Trophoblast cell (in vitro differentiated cells and primary cell): ENCODE results near the gene MCM8.
A peak's percentile ranks its signal among the peaks of the same experiment; 100 is the strongest.

Experiments used
- DNase-seq, 2 donors: peaks; one replicate each; pipeline ENCODE4 v3.0.0-alpha.2; 2016
- H2AFZ ChIP-seq: 2 replicates; pipeline ENCODE4 v1.6.1; 2013; ENCODE audit warnings: low read length, moderate library complexity, mild to moderate bottlenecking; ENCODE audit not compliant: insufficient read depth, poor library complexity
- H2AK5ac ChIP-seq: 2 replicates; pipeline ENCODE4 v1.6.1; 2013; ENCODE audit warnings: mild to moderate bottlenecking, low read length
- H2BK120ac ChIP-seq: 2 replicates; pipeline ENCODE4 v1.6.1; 2013; ENCODE audit warnings: low read length, mild to moderate bottlenecking, moderate library complexity; ENCODE audit not compliant: insufficient read depth, poor library complexity
- H2BK12ac ChIP-seq: 2 replicates; pipeline ENCODE4 v1.6.1; 2013; ENCODE audit warnings: mild to moderate bottlenecking, low read length, moderate library complexity
- H2BK5ac ChIP-seq: 2 replicates; pipeline ENCODE4 v1.6.1; 2013; ENCODE audit warnings: low read length, low read depth, moderate library complexity, mild to moderate bottlenecking; ENCODE audit not compliant: poor library complexity
- H3K14ac ChIP-seq: 2 replicates; pipeline ENCODE4 v1.6.1; 2013; ENCODE audit warnings: mild to moderate bottlenecking, low read length
- H3K18ac ChIP-seq: 2 replicates; pipeline ENCODE4 v1.6.1; 2013; ENCODE audit warnings: mild to moderate bottlenecking, low read length
- H3K23ac ChIP-seq: 2 replicates; pipeline ENCODE4 v1.6.1; 2013; ENCODE audit warnings: low read length
- H3K27ac ChIP-seq: 2 replicates; pipeline ENCODE4 v1.5.1; 2013; ENCODE audit warnings: low read depth, mild to moderate bottlenecking, inconsistent platforms, low read length, moderate library complexity
- H3K27me3 ChIP-seq: 2 replicates; pipeline ENCODE4 v1.6.1; 2013; ENCODE audit warnings: inconsistent platforms, mild to moderate bottlenecking, low read length, moderate library complexity; ENCODE audit not compliant: insufficient read depth
- H3K36me3 ChIP-seq, 2 experiments: 1 replicate in 1 of 2; 2 replicates in 1 of 2; pipeline ENCODE4 v1.6.1; 2013; ENCODE audit warnings: low read length in 2 of 2, mild to moderate bottlenecking in 2 of 2, moderate library complexity in 1 of 2; ENCODE audit not compliant: insufficient read depth in 2 of 2, control insufficient read depth in 1 of 2
- H3K4ac ChIP-seq: 2 replicates; pipeline ENCODE4 v1.6.1; 2013; ENCODE audit warnings: low read depth, mild to moderate bottlenecking, low read length, moderate library complexity
- H3K4me1 ChIP-seq, 2 experiments: 1 replicate in 1 of 2; 2 replicates in 1 of 2; pipeline ENCODE4 v1.6.1; 2013; ENCODE audit warnings: low read length in 2 of 2, mild to moderate bottlenecking in 2 of 2, moderate library complexity in 1 of 2; ENCODE audit not compliant: insufficient read depth in 2 of 2, control insufficient read depth in 1 of 2
- H3K4me2 ChIP-seq: 2 replicates; pipeline ENCODE4 v1.6.1; 2013; ENCODE audit warnings: inconsistent platforms, mild to moderate bottlenecking, low read length, moderate library complexity
- H3K4me3 ChIP-seq: 2 replicates; pipeline ENCODE4 v1.5.1; 2013; ENCODE audit warnings: mild to moderate bottlenecking, low read depth, low read length, inconsistent platforms
- H3K79me1 ChIP-seq: one replicate; pipeline ENCODE4 v1.6.1; 2013; ENCODE audit warnings: low read length
- H3K79me2 ChIP-seq: 2 replicates; pipeline ENCODE4 v1.6.1; 2013; ENCODE audit warnings: low read length, mild to moderate bottlenecking; ENCODE audit not compliant: control insufficient read depth, insufficient read depth, poor library complexity
- H3K9ac ChIP-seq: 2 replicates; pipeline ENCODE4 v1.6.1; 2013; ENCODE audit warnings: mild to moderate bottlenecking, low read length
- H3K9me3 ChIP-seq: 2 replicates; pipeline ENCODE4 v1.6.1; 2013; ENCODE audit warnings: low read depth, mild to moderate bottlenecking, control low read depth, inconsistent platforms, low read length; ENCODE audit not compliant: insufficient read depth
- H4K12ac ChIP-seq: 2 replicates; pipeline ENCODE4 v1.6.1; 2013; ENCODE audit warnings: low read depth, mild to moderate bottlenecking, low read length, moderate library complexity
- H4K8ac ChIP-seq: 2 replicates; pipeline ENCODE4 v1.6.1; 2013; ENCODE audit warnings: low read depth, mild to moderate bottlenecking, low read length, moderate library complexity
- H4K91ac ChIP-seq: one replicate; pipeline ENCODE4 v1.6.1; 2013; ENCODE audit warnings: low read depth, mild to moderate bottlenecking, low read length, moderate library complexity
- WGBS: extraction: QIAGEN DNeasy Blood & Tissue Kit; methylation state at CpG from one replicate; pipeline ENCODE4 v1.1.7; 2013; ENCODE audit warnings: missing lambda C conversion rate; ENCODE audit not compliant: insufficient read length, insufficient coverage; ENCODE audit errors: extremely low coverage; 5-methylcytosine and 5-hydroxymethylcytosine counted together

The MCM8 gene

DNA sequence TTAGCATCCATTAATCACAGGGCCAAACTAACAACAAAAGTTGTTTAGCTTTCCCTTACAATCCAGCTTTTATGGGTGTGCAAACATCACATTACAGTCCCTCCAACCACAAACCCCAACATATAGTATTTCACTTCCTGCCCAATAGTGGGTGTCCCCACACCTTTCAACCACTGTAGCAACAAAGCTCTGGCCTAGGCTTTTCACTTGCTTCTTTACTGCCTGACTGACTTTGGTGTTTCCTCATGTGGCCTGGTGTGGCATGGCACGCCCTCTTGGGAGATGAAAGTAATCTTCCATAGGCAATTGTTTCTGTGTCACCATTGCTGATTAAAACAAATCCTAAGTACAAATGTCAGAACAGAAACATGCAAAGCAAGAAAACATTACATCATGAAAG lies 46.3 kb downstream of the MCM8 start:
- Histone ChIP-seq H2AFZ (no peak overlapping the region), H3K27me3 (no peaks in the 10 kb centered on the region), H2AK5ac (no peak overlapping the region), H2BK12ac (no peak overlapping the region), H3K18ac (no peak overlapping the region), H3K4me2 (no peak overlapping the region), H3K4me1 (no peaks in the 10 kb centered on the region), H3K27ac (no peak overlapping the region), H2BK5ac (no peak overlapping the region), H3K4ac (no peak overlapping the region), H3K4me3 (no peak overlapping the region), H3K79me2 (no peaks in the 10 kb centered on the region), H3K9me3 (no peaks in the 10 kb centered on the region), H4K12ac (no peak overlapping the region), H3K36me3 (peaks cover 8 to 16% of the 10 kb centered on the region in 2 experiments), H3K9ac (no peak overlapping the region), H4K91ac (no peak overlapping the region), H3K23ac (no peak overlapping the region), H4K8ac (no peak overlapping the region), H2BK120ac (no peak overlapping the region), H3K14ac (no peak overlapping the region), H3K79me1 (no peaks in the 10 kb centered on the region)
- no CpG with 5 or more reads among the region's 1 CpG for WGBS
- DNase-seq: no peak

DNA sequence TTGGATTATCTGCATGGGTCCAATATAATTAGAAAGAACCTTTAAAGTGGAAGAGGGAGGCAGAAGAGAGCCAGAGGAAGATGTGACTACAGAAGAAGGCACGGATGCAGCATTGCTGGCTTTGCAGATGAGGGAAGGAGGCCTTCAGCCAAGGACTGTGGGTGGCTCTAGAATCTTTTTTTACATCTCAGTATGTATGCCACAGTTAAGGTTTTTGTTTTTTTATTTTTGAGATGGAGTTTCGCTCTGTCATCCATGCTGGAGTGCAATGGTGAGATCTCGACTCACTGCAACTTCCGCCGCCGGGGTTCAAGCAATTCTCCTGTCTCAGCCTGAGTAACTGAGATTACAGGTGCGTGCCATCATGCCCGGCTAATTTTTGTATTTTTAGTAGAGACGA lies 49.3 kb downstream of the MCM8 start:
- Histone ChIP-seq H3K27ac (no peak overlapping the region), H4K91ac (no peak overlapping the region), H2AK5ac (no peak overlapping the region), H2AFZ (no peak overlapping the region), H4K8ac (no peak overlapping the region), H3K14ac (no peak overlapping the region), H3K18ac (no peak overlapping the region), H2BK12ac (no peak overlapping the region), H3K9ac (no peak overlapping the region), H2BK120ac (no peak overlapping the region), H3K79me2 (no peaks in the 10 kb centered on the region), H3K23ac (no peak overlapping the region), H3K4me1 (no peaks in the 10 kb centered on the region), H3K4me2 (no peak overlapping the region), H3K4ac (no peak overlapping the region), H3K9me3 (no peaks in the 10 kb centered on the region), H4K12ac (no peak overlapping the region), H3K4me3 (no peak overlapping the region), H3K27me3 (no peaks in the 10 kb centered on the region), H2BK5ac (no peak overlapping the region), H3K79me1 (no peaks in the 10 kb centered on the region), H3K36me3 (peaks cover 6 to 15% of the 10 kb centered on the region in 2 experiments)
- WGBS: no CpG with 5 or more reads among the region's 9 CpGs
- DNase-seq: no peak

DNA sequence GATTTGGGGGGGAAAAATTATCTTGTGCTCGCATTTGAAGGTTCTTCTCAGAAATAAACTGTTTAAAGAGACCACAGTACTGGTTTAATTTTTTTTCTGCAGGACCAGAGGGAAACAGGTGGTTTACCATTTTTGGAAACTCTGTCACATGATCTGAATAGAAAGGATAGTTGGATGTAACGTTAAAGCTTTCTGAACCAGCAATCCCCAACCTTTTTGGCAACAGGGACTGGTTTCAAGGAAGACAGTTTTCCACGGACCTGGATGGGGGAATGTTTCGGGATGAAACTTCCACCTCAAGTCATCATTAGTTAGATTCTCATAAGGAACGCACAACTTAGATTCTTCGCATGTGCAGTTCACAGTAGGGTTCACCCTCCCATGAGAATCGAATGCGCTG lies 50.4 kb downstream of the MCM8 start:
- Histone ChIP-seq H2BK12ac (no peak overlapping the region), H3K79me2 (no peaks in the 10 kb centered on the region), H3K79me1 (no peaks in the 10 kb centered on the region), H4K8ac (no peak overlapping the region), H3K14ac (no peak overlapping the region), H3K27me3 (no peaks in the 10 kb centered on the region), H3K18ac (no peak overlapping the region), H3K4me3 (no peak overlapping the region), H3K9me3 (no peaks in the 10 kb centered on the region), H2AK5ac (no peak overlapping the region), H4K12ac (no peak overlapping the region), H3K27ac (no peak overlapping the region), H4K91ac (no peak overlapping the region), H3K4me2 (no peak overlapping the region), H3K4ac (no peak overlapping the region), H3K36me3 (peaks cover 4 to 12% of the 10 kb centered on the region in 2 experiments), H2AFZ (no peak overlapping the region), H2BK5ac (no peak overlapping the region), H3K4me1 (no peaks in the 10 kb centered on the region), H3K9ac (no peak overlapping the region), H3K23ac (no peak overlapping the region), H2BK120ac (no peak overlapping the region)
- no CpG with 5 or more reads among the region's 8 CpGs for WGBS
- DNase-seq: no peak

DNA sequence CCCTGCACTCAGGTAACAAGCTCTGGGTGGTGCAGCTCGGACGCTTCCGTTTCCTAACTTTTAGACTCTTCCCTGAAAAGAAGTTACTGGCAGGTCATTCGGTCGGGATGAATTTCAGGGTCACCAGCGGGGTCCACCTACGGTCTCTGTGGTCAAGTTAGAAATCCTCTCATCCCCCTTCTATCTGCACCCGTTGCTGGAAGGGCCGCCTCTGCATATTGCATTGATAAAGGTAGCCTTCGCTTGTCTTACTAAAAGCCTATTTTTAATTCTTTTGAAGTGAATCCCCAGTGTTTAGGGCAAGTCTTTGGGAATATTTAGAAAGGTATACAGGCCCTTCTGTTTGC lies 56.1 kb downstream of the MCM8 start:
- H3K4me3 ChIP-seq: peak overlapping the region; percentile 97

More for the DNA sequence above, 56.1 kb downstream of the MCM8 start:
- WGBS: no CpG with 5 or more reads among the region's 10 CpGs
- H3K27me3 ChIP-seq: no peaks in the 10 kb centered on the region
- no peak overlapping the region for H2BK12ac ChIP-seq
- no peak overlapping the region for H3K23ac ChIP-seq
- peak in 1 of 2 donors; percentile 7 for DNase-seq
- H2BK120ac ChIP-seq: peak overlapping the region; percentile 67
- H4K8ac ChIP-seq: peak overlapping the region; percentile 93
- no peak overlapping the region for H2AK5ac ChIP-seq
- H2AFZ ChIP-seq: peak overlapping the region; percentile 92
- no peaks in the 10 kb centered on the region for H3K9me3 ChIP-seq
- H2BK5ac ChIP-seq: peak overlapping the region; percentile 82
- H3K4me2 ChIP-seq: peak overlapping the region; percentile 81
- peak overlapping the region; percentile 92 for H3K18ac ChIP-seq
- peak overlapping the region; percentile 88 for H4K91ac ChIP-seq
- H3K14ac ChIP-seq: peak overlapping the region; percentile 86
- peaks cover 10% of the 10 kb centered on the region for H3K79me2 ChIP-seq
- H3K36me3 ChIP-seq: peaks cover 2 to 3% of the 10 kb centered on the region in 2 experiments
- peaks cover 4% of the 10 kb centered on the region for H3K79me1 ChIP-seq
- H3K4ac ChIP-seq: peak overlapping the region; percentile 69
- peak overlapping the region; percentile 93 for H4K12ac ChIP-seq
- H3K4me1 ChIP-seq: peaks cover 3 to 5% of the 10 kb centered on the region in 2 experiments
- no peak overlapping the region for H3K27ac ChIP-seq
- H3K9ac ChIP-seq: peak overlapping the region; percentile 91
